ENCODE results near the gene CATSPERB.
"Not testable (repeated sequence)": the region's sequence is repeated elsewhere in the genome, so short reads cannot be mapped to it uniquely, and the experiment has no call there.

Gene CATSPERB

GRCh38 chr14:91731986-91732385 is at the start of gene CATSPERB:
Gene CATSPERB, minus strand, starts transcription at chr14:91732086. Its CDS starts 2,607 bp downstream, at chr14:91729479.
- DNase-seq, result no peak

- no peak for DNase-seq
Measured at GRCh38 chr14:91780452-91780851, 48.6 kb upstream of the CATSPERB start.

GRCh38 chr14:91778217-91778616 is 46.3 kb upstream of the CATSPERB start:
- no peak for DNase-seq

- DNase-seq, result no peak
Measured at GRCh38 chr14:91774140-91775096, 42.5 kb upstream of the CATSPERB start.

- DNase-seq, result no peak
Measured at GRCh38 chr14:91770185-91770584, 38.3 kb upstream of the CATSPERB start.

GRCh38 chr14:91755570-91756295 is 23.8 kb upstream of the CATSPERB start:
- DNase-seq, result no peak

DNA sequence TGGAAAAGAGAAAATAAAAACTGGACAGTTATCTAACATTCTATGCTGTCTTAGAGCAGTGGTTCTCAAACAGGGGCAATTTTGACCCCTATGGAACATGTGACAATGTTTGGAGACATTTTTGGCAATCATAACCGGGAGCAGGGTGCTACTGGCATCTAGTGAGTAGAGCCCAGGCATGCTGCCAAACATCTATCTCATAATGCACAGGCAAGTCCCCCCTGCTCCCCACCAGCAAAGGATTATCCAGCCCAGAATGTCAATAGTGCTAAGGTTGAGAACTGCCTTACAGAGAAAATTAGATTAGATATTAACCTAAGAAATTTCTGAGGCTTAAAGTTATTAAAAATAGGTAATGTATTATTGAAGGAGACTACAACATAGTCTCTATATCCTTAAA is 22.9 kb upstream of the CATSPERB start:
- DNase-seq, result no peak

DNA sequence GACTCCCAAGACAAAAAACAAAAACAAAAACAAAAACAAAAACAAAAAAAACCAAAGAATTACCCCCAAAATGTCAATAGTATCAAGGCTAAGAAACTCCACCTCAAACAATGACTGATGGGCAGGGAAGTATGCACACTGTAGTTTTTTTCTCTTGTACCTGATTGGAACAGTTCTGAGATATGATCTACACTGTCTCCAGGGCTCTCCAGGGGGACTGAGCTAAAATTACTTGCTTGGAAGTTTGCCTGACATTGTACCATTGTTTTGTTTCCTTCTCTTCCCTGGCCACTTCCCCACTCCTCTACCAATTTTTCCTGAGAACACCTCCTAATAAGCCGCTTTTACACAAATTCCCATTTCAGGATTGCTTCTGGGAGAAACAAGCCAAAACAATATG is 22.3 kb upstream of the CATSPERB start:
- DNase-seq, result no peak

DNA sequence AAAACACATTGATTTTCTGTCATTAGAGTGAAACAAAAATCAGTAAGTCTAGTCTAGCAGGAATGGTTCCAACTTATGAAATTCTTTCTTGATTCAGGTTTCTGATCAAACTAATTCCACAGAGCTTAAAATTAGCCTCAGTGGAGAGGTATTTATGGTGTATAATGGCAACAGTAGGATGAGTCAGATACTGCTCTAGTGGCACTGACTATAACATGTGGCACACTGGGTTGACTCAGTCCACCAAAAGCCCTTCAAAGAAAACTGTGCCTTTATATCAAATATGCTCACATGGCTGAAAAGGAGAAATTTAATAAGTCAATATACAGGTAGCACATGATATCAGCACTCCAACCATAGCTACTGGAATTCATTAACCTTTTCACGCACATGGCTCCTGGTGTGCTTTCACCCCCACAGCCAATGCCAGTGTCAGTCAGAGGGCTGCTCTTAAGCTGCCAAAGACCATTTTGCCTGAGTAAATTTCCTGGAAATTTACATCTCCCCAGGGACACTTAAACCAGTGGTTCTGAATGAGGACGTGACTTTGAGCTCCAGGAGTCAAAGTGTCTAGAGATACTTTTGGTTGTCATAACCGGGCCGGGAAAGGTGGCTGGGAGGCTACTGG is 21.7 kb upstream of the CATSPERB start:
- no peak for DNase-seq

DNA sequence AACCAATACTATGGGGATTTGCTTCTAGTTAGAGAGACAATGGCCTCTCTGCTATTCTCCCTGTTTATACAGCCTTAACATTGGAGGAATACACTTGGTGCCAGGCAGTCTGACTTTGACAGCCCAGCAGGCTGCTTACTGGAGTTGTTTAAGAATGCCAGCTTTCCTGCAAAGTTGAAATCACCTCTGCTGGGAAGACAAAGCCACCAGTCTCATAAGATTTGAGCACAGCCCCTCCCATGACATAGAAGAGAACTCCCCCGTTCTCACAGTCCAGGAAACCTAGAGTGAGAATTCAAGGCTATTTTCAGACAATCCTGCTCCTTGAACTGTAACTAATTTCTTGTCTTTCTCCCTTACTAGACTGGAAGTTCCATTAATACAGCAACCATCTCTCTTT is 21.1 kb upstream of the CATSPERB start:
- no peak for DNase-seq

DNA sequence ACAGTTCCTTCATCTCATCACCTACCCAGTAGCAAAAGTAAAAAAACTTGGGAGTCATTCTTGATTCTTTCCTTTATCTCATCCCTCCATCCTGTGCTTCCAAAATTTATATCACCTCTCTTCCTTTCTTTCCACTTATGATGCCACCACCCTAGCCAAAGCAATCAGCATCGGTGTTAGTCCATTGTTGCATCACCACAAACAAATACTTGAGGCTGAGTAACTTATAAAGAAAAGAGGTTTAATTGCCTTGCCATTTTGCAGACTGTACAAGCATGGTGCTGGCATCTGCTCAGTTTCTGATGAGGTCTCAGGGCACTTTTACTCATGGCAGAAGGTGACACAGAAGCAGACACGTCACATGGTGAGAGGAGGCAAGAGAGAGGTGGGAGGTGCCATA is 19.8 kb upstream of the CATSPERB start:
- no peak for DNase-seq

DNA sequence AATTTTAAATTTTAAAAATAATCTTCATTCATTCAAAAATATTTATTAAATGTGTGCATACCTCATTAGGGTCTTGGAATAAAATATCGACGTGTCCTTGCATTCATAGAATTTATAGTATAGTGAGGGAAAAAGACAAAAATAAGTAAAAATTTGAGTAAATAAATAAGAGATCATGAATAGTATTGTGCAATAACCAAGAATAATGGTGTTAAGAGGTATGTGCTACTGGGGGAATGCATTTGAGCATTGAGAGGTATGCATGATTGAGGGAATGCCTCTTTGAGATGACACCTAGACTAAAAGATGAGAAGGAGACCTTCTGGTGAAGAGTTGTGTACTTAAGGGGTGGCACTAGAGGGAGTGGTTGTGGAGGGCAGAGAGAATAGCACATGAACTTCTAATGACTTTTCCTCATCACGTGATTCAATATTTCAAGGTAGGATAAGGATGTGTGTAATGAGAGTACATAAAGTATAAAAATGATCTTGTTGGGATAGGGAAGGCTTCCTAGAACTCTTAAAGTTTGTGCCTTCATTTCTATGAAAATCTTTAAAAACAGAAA is 18.8 kb upstream of the CATSPERB start:
- no peak for DNase-seq

DNA sequence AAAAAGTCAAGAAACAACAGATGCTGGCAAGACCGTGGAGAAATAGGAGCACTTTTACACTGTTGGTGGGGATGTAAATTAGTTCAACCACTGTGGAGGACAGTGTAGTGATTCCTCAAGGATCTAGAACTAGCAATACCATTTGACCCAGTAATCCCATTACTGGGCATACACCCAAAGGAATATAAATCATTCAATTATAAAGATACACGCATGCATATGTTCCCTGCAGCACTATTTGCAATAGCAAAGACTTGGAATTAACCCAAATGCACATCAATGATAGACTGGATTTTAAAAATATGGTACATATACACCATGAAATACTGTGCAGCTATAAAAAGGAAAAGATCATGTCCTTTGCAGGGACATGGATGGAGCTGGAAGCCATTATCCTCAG is 18.0 kb upstream of the CATSPERB start:
- no peak for DNase-seq

DNA sequence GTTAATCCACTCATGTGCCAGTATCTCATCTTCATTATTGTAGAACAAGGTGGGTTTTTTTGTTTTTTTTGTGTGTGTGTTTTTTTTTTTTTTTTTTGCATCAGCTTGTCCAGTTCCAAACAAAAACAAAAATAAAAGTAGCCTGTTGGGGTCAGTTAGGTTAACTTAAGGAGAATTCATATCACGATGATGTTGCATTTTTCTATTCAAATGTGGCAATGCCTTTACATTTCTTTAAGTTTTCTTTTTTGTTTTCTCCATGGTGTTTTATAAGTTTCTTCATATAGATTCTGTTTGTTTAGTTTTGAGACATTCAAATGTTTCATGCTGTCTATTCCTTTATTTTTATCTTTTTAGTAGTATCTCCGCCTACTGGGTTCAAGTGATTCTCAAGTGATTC is 16.2 kb upstream of the CATSPERB start:
- DNase-seq, result no peak

GRCh38 chr14:91745344-91745743 is 13.5 kb upstream of the CATSPERB start:
- no peak for DNase-seq

GRCh38 chr14:91744068-91744480 is 12.2 kb upstream of the CATSPERB start:
- no peak for DNase-seq

- DNase-seq, result no peak
Measured at GRCh38 chr14:91743305-91743653, 11.4 kb upstream of the CATSPERB start.

DNA sequence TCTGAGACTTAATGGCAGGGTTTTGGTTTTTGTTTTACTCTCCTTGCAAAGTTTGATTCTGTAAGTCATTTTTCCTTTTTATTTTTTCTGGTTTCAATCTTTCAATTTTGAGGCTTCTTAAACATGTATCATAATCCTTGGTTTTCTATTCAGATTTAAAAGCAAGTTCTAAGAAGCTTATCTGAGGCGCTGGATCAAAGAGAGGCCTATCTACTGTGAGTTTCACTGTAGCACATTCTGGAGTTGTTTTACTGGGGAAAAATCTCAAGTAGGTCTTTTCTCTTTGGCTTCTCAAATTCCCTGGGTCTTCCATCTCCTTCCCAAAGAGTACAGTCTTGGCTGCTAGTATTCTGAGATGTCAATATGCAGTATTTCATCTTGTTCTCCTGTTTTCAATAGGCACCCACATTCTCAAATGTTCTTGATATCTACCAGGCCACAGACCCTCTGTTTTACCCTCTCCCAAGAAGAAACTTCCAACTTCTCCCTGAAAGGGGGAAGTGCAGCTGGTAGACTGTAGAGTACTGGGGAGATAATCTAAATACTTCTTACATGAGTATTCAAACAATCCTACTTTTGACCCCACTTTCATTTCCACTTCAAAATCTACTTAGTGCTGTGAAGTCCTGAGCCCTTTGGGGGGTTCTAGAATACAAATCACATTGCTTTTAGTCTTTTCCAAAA is 10.9 kb upstream of the CATSPERB start:
- no peak for DNase-seq

DNA sequence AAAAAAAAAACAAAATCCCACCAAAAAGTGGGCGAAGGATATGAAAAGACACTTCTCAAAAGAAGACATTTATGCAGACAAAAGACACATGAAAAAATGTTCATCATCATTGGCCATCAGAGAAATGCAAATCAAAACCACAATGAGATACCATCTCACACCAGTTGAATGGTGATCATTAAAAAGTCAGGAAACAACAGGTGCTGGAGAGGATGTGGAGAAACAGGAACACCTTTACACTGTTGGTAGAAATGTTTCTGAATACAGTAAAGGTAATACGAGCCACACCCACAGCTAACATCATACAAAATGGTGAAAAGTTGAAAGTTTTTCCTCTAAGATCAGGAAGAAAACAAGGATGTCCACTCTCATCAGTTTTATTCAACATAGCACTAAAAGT is 8.0 kb upstream of the CATSPERB start:
- DNase-seq, result not testable (repeated sequence)

- no peak for DNase-seq
Measured at GRCh38 chr14:91737619-91738018, 5.7 kb upstream of the CATSPERB start.

DNA sequence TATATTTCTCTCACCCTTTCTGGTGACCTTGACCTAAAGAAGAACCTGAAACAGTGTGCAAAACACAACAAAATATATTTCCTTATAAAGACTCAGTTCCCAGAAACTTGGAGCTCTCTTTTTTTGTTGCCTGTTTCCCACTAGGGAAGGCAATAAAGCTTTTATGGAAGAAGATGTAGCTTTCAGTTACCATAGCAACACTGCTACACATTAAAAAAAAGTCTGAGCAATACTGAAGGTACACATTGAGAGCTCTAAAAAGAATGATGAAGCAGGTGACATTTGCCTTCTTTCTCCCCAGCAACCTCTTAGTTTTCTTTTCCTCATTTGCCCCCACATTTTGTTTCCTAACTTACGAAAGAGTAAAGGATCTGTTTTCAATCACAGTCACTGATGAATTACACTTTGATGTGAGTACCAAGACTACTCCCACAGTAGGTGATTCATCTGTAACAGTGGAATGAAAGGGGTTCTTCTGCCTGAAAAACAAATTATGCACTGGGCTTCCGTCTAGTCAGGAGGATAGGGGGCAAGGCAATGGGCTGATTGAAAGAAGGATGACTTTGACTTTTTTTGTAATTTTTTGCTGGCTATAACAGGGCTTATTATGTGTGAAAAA is 1.1 kb upstream of the CATSPERB start:
- DNase-seq, result no peak

- DNase-seq, result no peak
Measured at GRCh38 chr14:91732439-91732838, 553 bp upstream of the CATSPERB start.
